ENCODE measurements around the gene GOLGA5. TPM values are rescaled to one million over a fixed set of nuclear protein-coding genes. Genes with fewer than 3 reads are reported as not detected.
"Not testable (repeated sequence)": the region's sequence is repeated elsewhere in the genome, so short reads cannot be mapped to it uniquely, and the experiment has no call there.

GOLGA5 gene, protein sequence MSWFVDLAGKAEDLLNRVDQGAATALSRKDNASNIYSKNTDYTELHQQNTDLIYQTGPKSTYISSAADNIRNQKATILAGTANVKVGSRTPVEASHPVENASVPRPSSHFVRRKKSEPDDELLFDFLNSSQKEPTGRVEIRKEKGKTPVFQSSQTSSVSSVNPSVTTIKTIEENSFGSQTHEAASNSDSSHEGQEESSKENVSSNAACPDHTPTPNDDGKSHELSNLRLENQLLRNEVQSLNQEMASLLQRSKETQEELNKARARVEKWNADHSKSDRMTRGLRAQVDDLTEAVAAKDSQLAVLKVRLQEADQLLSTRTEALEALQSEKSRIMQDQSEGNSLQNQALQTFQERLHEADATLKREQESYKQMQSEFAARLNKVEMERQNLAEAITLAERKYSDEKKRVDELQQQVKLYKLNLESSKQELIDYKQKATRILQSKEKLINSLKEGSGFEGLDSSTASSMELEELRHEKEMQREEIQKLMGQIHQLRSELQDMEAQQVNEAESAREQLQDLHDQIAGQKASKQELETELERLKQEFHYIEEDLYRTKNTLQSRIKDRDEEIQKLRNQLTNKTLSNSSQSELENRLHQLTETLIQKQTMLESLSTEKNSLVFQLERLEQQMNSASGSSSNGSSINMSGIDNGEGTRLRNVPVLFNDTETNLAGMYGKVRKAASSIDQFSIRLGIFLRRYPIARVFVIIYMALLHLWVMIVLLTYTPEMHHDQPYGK
- 27.6 and 38.1 TPM in 2 replicates for total RNA-seq (ENCODE audit: low replicate concordance)
- long read RNA-seq, transcript GOLGA5-201 (13 exons, 2,969 nt): major isoform, 144 of 180 reads
- long read RNA-seq, partial matches to known transcripts: 21 of 180 reads
- long read RNA-seq, other reads (novel, unspliced or antisense): 15 of 180 reads

DNA sequence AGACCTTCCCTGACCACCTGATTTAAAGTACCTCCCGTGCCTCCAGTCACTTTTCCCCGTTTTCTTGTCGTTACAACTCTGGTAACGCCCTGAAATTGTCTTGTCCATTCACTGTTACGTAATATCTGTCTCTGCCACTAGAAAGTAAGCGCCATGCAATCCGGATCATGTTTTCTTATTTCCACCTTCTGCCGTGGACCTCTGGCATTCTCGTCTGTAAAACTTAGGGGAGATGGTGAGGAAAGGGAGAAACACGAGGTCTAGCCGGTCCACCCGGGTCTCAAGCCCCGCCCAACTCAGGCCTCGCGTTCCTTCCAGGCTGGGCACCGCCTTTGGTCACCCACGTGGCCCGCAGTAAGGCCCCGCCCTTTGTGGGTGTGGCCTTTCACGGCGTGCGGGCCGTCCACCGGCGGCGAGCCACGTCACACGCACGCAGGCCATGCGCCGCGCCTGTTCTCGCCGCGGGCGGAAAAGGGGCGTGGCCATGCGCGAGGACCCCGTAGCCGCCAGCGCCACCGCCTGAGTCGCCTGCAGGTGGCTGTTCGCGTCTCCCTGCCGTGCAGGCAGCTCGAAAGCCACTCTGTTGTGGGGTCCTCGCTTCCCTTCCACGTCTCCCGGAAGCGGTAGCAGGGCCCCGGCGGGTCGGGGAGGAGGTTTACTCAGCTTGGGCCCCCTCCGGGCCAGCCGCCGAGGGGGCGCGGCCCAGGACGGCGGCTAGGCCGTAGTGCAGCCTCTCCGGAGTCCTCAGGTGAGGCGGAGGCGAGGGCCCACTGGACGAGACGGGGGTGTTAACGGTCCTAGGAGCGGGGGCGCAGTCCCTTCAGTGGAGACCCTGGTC, at the start of gene GOLGA5:
GOLGA5 (plus strand) TSS at position 597 of the 838 bp plus-strand sequence. CDS start 3,133 bp downstream, outside the sequence.
- H3K9me3 Mint-ChIP-seq: peaks cover 12% of the 10 kb centered on the region
- peaks cover 28% of the 10 kb centered on the region for H3K4me1 Mint-ChIP-seq (ENCODE audit: unreplicated experiment)
- H3K4me3 Mint-ChIP-seq: peak within 1 kb of the TSS; percentile 92
- peak; percentile 100 for DNase-seq (ENCODE audit: extremely low spot score, unreplicated experiment)
- H3K27ac Mint-ChIP-seq: peak within 1 kb of the TSS; percentile 95
- peaks cover 3% of the 10 kb centered on the region for H3K27me3 Mint-ChIP-seq
- H3K36me3 Mint-ChIP-seq: peaks cover 8% of the 10 kb centered on the region
- TF ChIP-seq, protein P1, sequence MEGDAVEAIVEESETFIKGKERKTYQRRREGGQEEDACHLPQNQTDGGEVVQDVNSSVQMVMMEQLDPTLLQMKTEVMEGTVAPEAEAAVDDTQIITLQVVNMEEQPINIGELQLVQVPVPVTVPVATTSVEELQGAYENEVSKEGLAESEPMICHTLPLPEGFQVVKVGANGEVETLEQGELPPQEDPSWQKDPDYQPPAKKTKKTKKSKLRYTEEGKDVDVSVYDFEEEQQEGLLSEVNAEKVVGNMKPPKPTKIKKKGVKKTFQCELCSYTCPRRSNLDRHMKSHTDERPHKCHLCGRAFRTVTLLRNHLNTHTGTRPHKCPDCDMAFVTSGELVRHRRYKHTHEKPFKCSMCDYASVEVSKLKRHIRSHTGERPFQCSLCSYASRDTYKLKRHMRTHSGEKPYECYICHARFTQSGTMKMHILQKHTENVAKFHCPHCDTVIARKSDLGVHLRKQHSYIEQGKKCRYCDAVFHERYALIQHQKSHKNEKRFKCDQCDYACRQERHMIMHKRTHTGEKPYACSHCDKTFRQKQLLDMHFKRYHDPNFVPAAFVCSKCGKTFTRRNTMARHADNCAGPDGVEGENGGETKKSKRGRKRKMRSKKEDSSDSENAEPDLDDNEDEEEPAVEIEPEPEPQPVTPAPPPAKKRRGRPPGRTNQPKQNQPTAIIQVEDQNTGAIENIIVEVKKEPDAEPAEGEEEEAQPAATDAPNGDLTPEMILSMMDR (conservative IDR thresholded peaks at IDR 0.05): no peak

DNA sequence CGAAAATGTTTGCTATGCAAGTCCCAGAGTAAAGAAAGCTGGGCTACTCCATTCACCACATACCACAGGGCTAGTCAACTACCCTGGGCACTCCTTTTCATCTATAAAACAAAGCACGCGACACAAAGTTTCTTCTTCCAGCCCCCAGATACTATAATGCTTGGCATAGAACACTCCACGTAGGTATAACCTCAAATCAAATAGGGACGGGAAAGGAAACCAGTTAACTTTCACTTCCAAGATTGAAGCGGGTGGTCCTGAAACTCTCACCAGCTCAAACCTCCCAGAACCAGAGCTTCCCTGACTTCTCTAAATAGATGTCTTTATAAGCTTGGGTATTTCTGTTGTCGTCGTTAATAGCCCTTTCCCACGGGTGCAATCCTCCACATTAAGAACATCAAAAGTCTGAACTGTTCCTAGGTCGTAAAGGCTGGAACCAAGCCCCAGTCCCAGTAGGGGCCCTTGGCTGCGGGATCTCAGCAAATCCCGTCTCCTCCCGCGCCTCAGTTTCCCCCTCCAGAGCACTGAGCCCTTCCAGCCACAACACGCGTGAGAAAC, 46.3 kb upstream of the GOLGA5 start:
- Mint-ChIP-seq H3K36me3 (peaks cover 13% of the 10 kb centered on the region), H3K27ac (peak overlapping the region; percentile 90), H3K4me3 (peak overlapping the region; percentile 89), H3K4me1 (ENCODE audit: unreplicated experiment) (peaks cover 22% of the 10 kb centered on the region), H3K9me3 (peaks cover 3% of the 10 kb centered on the region), H3K27me3 (no peaks in the 10 kb centered on the region)
- DNase-seq (ENCODE audit: extremely low spot score, unreplicated experiment): no peak
- TF ChIP-seq, protein P1 (conservative IDR thresholded peaks at IDR 0.05): no peak

DNA sequence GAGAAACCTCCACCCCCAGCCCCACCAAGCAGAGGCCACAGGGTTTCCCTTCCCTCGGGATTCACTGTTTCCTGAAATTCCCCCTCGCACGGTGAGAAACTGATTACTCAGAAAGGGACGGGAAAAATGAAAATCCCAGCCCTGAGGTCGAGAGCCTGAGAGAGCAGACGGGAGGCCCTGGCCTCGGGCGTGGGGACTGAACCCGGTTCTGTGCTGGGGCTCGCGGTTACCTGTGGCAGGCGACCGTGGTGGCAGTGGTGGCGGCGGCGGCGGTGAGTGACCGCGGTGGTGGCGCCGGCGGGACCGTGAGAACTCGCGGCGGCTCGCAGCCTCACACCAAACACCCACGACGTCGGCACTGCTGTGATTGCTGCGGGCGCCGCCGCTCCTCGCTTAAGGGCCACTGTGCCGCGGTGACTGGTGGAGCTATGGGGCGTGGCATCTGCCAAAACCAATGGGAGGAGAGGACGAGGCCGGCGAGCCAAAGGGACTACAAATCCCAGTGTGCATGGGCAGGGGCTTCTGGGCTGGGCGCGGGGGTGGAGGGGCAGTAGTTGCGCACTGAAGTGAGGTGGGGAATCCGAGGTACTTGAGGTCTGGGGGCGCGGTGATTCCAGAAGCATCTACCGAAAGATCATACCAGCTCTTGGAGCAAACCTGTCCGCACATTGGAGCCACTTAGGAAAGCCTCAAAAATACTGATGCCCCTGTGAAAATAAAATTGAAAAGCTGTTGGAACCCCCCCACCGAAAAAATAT, 45.7 kb upstream of the GOLGA5 start, which contains the start of gene LGMN:
LGMN (minus strand) TSS at position 369 of the 758 bp plus-strand sequence. CDS start 15,841 bp downstream, outside the sequence.
- Mint-ChIP-seq H3K27ac (peak within 1 kb of the TSS; percentile 90), H3K4me1 (ENCODE audit: unreplicated experiment) (peaks cover 22% of the 10 kb centered on the region), H3K36me3 (peaks cover 13% of the 10 kb centered on the region), H3K4me3 (peak within 1 kb of the TSS; percentile 89), H3K9me3 (peaks cover 3% of the 10 kb centered on the region), H3K27me3 (no peaks in the 10 kb centered on the region)
- TF ChIP-seq, protein P1 (conservative IDR thresholded peaks at IDR 0.05): no peak
- DNase-seq (ENCODE audit: extremely low spot score, unreplicated experiment): peak; percentile 92

DNA sequence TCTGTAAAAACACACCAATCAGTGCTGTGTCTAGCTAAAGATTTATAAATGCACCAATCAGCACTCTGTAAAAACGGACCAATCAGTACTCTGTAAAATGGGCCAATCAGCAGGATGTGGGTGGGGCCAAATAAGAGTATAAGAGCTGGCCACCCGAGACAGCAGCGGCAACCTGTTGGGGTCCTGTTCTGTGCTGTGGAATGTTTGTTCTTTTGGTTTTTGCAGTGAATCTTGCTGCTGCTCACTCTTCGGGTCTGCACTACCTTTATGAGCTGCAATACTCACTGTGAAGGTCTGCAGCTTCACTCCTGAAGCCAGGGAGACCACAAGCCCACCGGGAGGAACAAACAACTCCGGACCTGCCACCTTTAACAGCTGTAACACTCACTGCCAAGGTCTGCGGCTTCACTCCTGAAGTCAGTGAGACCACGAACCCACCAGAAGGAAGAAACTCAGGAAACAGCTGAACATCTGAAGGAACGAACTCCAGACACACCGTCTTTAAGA, 43.8 kb upstream of the GOLGA5 start:
- H3K27me3 Mint-ChIP-seq; H3K4me3 Mint-ChIP-seq; H3K27ac Mint-ChIP-seq; DNase-seq (ENCODE audit: extremely low spot score, unreplicated experiment); H3K9me3 Mint-ChIP-seq: not testable (repeated sequence)
- Mint-ChIP-seq H3K36me3 (peaks cover 11% of the 10 kb centered on the region), H3K4me1 (ENCODE audit: unreplicated experiment) (peaks cover 22% of the 10 kb centered on the region)

DNA sequence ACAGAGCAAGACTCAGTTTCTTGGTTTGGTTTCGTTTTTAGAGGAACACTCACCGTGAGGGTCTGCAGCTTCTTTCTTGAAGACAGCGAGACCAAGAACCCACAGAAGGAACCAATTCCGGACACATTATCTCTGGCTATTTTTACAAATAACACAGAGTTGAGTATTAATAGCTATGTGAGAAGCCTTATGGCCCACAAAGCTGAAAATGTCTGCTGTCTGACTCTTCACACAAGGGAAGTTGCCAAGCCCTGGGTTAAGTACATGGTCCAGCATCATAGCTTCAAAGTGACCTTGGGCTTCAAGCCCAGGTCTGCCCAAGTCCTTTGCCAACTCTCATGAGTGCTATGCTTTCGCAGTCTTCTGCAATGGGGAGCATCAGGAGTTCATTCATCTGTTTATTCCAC, 43.1 kb upstream of the GOLGA5 start:
- TF ChIP-seq, protein P1 (conservative IDR thresholded peaks at IDR 0.05): no peak
- peaks cover 3% of the 10 kb centered on the region for H3K9me3 Mint-ChIP-seq
- no peaks in the 10 kb centered on the region for H3K27me3 Mint-ChIP-seq
- no peak overlapping the region for H3K4me3 Mint-ChIP-seq
- no peak overlapping the region for H3K27ac Mint-ChIP-seq
- no peak for DNase-seq (ENCODE audit: extremely low spot score, unreplicated experiment)
- H3K36me3 Mint-ChIP-seq: peaks cover 7% of the 10 kb centered on the region
- peaks cover 21% of the 10 kb centered on the region for H3K4me1 Mint-ChIP-seq (ENCODE audit: unreplicated experiment)
